ENCODE results near the gene WWC2.

WWC2 gene

DNA sequence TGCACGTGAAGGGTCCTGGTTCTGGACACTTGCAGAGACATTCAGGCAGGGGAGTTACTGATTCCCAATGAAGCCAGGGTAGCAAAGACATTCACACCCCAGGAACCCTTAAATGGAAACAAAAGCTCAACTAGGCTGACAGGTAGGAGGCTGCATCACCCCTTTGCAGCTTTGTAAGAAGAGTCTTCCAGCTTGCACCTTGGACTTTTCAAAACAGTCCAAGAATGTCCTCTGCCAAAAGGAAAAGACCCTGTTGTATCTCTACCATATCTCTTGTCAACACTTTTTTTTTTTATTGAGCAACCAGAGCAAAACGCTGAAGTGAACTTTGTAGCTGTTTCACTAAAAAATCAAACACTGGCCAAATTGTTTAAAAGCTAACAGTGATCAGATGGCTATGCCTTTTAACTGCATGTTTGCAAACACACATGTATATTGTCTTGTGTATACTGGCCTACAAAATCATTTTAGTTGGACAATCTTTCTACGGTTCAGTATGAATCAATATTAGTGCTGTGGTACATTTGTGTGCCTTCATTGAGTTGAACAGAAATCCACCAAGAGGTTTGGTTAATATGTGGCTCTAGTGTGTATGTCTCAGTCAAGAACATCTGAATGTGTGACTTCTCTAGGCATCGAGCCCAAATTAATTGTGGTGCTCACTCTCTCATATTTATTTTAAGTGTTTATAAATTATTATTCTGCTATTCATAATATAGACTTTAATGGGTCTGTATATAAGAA is 18.5 kb upstream of the WWC2 start:
- no peak overlapping the region for H3K27ac ChIP-seq (ENCODE audit: low read depth, low read length)

DNA sequence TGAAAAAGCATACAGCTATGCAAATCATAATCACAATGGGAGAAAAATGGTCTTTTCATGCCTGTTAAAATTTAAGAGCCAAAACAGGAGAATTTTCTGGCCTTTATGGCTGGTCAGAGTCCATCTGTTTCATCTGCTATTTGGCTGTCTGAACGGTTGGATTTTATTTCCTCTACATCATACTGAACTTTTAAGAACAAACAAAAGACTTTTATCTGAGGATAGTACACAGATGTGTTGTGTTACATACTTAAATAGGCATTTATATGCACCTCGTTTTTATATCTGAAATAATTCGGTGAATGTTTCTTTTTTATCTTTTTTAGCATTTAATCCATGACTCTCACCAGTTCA is 18.0 kb upstream of the WWC2 start:
- H3K4me3 ChIP-seq (ENCODE audit: low read depth in 1 of 5, low read length in 5 of 5): no peak overlapping the region
- peak overlapping the region in 1 of 5 donors; percentile 41 for H3K9ac ChIP-seq (ENCODE audit: low read length in 5 of 5)
- H3K27me3 ChIP-seq (ENCODE audit: control insufficient read depth in 5 of 5, insufficient read depth in 4 of 5, low read length in 5 of 5): no peaks in the 10 kb centered on the region
- no peaks in the 10 kb centered on the region for H3K36me3 ChIP-seq (ENCODE audit: control insufficient read depth in 5 of 5, insufficient read depth in 5 of 5, low read length in 5 of 5)
- no peaks in the 10 kb centered on the region for H3K9me3 ChIP-seq (ENCODE audit: control insufficient read depth in 5 of 5, low read length in 5 of 5)
- no peak overlapping the region for H3K27ac ChIP-seq (ENCODE audit: low read depth, low read length)
- peaks cover 0 to 16% (median 12%) of the 10 kb centered on the region in 5 donors for H3K4me1 ChIP-seq (ENCODE audit: control insufficient read depth in 5 of 5, insufficient read depth in 5 of 5, low read length in 5 of 5)

More for the DNA sequence above, 18.5 kb upstream of the WWC2 start:
- Histone ChIP-seq H3K27me3 (ENCODE audit: control insufficient read depth in 5 of 5, insufficient read depth in 4 of 5, low read length in 5 of 5) (no peaks in the 10 kb centered on the region), H3K36me3 (ENCODE audit: control insufficient read depth in 5 of 5, insufficient read depth in 5 of 5, low read length in 5 of 5) (no peaks in the 10 kb centered on the region), H3K9me3 (ENCODE audit: control insufficient read depth in 5 of 5, low read length in 5 of 5) (no peaks in the 10 kb centered on the region), H3K4me1 (ENCODE audit: control insufficient read depth in 5 of 5, insufficient read depth in 5 of 5, low read length in 5 of 5) (peaks cover 0 to 16% (median 12%) of the 10 kb centered on the region in 5 donors), H3K4me3 (ENCODE audit: low read depth in 1 of 5, low read length in 5 of 5) (no peak overlapping the region), H3K9ac (ENCODE audit: low read length in 5 of 5) (peak overlapping the region in 1 of 5 donors; percentile 41)

DNA sequence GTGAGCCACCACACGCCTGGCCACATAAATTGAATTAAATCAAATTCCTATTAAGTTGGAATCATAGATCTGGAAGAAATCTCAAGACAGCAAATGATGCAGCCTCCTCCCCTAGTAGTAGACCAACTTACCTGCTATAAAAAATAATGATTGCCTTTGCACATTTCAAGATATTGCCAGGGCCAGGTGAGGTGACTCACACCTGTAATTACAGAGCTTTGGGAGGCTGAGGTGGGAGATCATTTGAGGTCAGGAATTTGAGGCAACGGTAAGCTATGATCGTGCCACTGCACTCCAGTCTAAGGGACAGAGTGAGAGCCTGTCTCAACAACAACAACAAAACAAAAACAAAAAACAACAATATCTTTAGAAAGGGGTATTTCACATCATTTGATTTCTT is 17.0 kb upstream of the WWC2 start:
- Histone ChIP-seq H3K36me3 (ENCODE audit: control insufficient read depth in 5 of 5, insufficient read depth in 5 of 5, low read length in 5 of 5) (no peaks in the 10 kb centered on the region), H3K27ac (ENCODE audit: low read depth, low read length) (no peak overlapping the region), H3K9ac (ENCODE audit: low read length in 5 of 5) (no peak overlapping the region), H3K4me3 (ENCODE audit: low read depth in 1 of 5, low read length in 5 of 5) (no peak overlapping the region), H3K9me3 (ENCODE audit: control insufficient read depth in 5 of 5, low read length in 5 of 5) (no peaks in the 10 kb centered on the region), H3K4me1 (ENCODE audit: control insufficient read depth in 5 of 5, insufficient read depth in 5 of 5, low read length in 5 of 5) (peaks cover 0 to 16% (median 12%) of the 10 kb centered on the region in 5 donors), H3K27me3 (ENCODE audit: control insufficient read depth in 5 of 5, insufficient read depth in 4 of 5, low read length in 5 of 5) (no peaks in the 10 kb centered on the region)

DNA sequence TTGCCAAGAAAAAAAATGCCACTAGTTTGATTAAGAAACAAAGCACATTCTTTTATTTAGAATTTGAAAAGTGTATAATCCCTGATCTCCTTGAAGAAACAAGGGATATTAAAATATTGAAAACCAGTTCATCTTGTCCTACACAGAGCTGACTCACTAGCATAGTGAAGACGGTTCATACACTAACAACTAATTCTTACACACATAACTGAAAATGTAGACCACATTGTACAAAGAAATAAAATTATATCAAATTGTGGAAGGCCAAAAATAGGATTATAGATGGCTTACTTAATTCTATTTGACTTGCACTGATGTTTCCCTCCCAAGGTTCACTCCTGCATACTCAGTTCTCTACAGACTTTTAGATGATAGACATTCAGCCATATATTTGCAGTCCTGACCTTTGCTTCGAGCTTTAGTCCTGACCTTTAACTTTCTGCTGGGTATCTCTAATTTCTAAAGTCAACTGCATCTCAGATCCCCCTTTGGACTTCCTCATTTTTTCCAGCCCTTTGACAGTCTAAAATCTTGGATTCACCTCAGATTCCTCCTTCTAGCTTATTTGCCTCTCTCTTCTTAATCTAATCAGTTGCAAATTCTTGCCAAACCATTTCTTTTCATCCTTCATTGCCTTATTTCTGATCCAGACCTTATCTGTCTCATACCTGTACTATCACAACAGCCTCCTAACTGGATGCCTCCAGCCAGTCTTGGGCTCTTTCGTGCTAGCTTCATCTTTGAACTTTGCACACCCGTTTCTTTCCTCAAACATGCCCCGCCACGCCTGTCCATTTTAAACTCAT is 4.5 kb upstream of the WWC2 start:
- peak overlapping the region in 1 of 5 donors; percentile 23 for H3K9ac ChIP-seq (ENCODE audit: low read length in 5 of 5)
- no peak overlapping the region for H3K4me3 ChIP-seq (ENCODE audit: low read depth in 1 of 5, low read length in 5 of 5)
- no peaks in the 10 kb centered on the region for H3K27me3 ChIP-seq (ENCODE audit: control insufficient read depth in 5 of 5, insufficient read depth in 4 of 5, low read length in 5 of 5)
- H3K36me3 ChIP-seq (ENCODE audit: control insufficient read depth in 5 of 5, insufficient read depth in 5 of 5, low read length in 5 of 5): no peaks in the 10 kb centered on the region
- peaks cover 1 to 18% (median 9%) of the 10 kb centered on the region in 5 donors for H3K4me1 ChIP-seq (ENCODE audit: control insufficient read depth in 5 of 5, insufficient read depth in 5 of 5, low read length in 5 of 5)
- H3K27ac ChIP-seq (ENCODE audit: low read depth, low read length): no peak overlapping the region
- H3K9me3 ChIP-seq (ENCODE audit: control insufficient read depth in 5 of 5, low read length in 5 of 5): no peaks in the 10 kb centered on the region

DNA sequence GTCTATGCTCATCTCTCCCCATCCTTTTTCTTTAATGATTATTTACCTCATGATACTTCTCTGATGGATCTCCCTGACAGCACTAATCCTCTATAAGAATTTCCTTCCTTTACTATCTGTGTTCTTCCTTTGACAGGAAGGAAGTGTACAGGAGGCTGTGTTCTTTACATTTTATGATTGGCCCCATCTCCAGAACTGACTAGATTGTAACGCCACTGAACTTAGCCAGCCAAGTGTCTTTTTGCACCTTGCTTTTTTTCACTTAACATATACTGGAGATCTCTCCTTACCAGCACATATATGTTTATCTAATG is 3.9 kb upstream of the WWC2 start:
- no peaks in the 10 kb centered on the region for H3K36me3 ChIP-seq (ENCODE audit: control insufficient read depth in 5 of 5, insufficient read depth in 5 of 5, low read length in 5 of 5)
- peak overlapping the region in 1 of 5 donors; percentile 23 for H3K9ac ChIP-seq (ENCODE audit: low read length in 5 of 5)
- H3K9me3 ChIP-seq (ENCODE audit: control insufficient read depth in 5 of 5, low read length in 5 of 5): no peaks in the 10 kb centered on the region
- no peak overlapping the region for H3K27ac ChIP-seq (ENCODE audit: low read depth, low read length)
- H3K4me1 ChIP-seq (ENCODE audit: control insufficient read depth in 5 of 5, insufficient read depth in 5 of 5, low read length in 5 of 5): peaks cover 1 to 24% (median 14%) of the 10 kb centered on the region in 5 donors
- no peaks in the 10 kb centered on the region for H3K27me3 ChIP-seq (ENCODE audit: control insufficient read depth in 5 of 5, insufficient read depth in 4 of 5, low read length in 5 of 5)
- H3K4me3 ChIP-seq (ENCODE audit: low read depth in 1 of 5, low read length in 5 of 5): no peak overlapping the region

DNA sequence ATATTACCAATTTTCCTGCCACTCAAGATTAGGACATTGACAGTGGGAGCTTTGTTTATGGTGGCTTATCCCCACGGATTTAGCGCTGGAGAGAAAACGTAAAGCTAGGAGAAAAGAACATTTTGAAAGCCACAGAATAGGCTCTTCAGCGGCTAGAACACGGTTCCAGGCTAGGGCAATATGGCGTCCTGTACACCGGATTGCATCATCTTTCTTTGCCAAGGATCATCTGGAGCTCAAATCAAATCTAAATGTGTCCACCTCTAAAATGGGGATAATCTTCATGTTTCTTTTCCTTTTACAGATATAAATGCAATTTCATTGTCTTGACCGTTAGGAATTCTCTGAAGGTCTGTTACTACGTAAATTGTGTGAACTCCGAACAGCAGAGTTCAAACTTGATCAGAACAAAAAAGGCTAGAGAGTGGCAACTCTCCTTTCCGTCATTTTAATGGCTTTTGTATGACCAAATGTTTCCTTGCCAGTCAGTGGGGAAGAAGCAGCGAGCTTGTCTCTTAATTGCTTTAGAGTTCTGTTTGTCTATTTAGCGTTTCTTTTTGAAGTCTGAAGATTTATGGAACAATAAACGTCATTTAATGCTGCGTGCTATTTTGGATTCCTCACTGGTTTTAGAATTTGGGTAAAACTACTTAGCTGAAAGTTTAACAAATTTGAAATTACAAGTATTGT is 2.6 kb upstream of the WWC2 start:
- Histone ChIP-seq H3K27ac (ENCODE audit: low read depth, low read length) (no peak overlapping the region), H3K9me3 (ENCODE audit: control insufficient read depth in 5 of 5, low read length in 5 of 5) (no peaks in the 10 kb centered on the region), H3K27me3 (ENCODE audit: control insufficient read depth in 5 of 5, insufficient read depth in 4 of 5, low read length in 5 of 5) (no peaks in the 10 kb centered on the region), H3K4me3 (ENCODE audit: low read depth in 1 of 5, low read length in 5 of 5) (no peak overlapping the region), H3K4me1 (ENCODE audit: control insufficient read depth in 5 of 5, insufficient read depth in 5 of 5, low read length in 5 of 5) (peaks cover 1 to 35% (median 24%) of the 10 kb centered on the region in 5 donors), H3K36me3 (ENCODE audit: control insufficient read depth in 5 of 5, insufficient read depth in 5 of 5, low read length in 5 of 5) (no peaks in the 10 kb centered on the region), H3K9ac (ENCODE audit: low read length in 5 of 5) (no peak overlapping the region)

DNA sequence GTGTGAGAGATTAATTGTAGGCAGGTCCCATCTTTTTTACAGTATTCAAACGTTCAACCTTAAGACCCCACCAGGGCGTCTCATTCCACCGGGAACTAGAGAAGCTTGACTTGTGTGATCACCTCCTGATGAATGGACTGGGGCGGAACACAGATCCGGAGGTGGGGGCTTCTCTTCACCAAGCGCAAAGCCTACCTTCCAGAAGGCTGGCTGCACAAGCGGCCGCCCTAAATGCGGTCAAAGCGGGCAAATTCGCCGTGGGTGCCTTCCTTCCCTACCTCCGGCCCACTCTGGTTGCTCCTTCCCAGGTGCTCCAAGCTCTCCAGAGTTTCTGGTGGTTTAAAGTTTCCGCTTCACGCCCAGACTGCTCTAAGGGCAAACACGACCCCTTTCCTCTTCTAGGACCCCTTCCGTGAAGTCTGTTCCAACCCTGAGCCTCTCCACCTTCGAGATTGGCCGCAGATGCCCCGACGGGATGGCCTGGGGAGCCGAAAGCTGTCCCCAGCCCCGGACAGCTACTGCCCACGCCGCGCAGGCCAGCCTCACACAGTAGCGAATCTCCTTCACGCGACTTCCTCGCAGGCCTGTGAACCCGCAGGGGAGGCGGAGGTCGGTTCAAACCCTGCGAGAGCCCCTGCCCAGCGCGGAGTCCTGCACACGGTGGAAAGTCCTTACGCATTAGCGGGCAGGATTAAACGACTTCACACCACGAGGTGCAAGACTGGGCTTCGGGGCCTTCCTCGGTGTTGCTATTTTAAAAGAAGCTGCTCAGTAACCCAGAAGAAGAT is 1.6 kb upstream of the WWC2 start:
- H3K9ac ChIP-seq (ENCODE audit: low read length in 5 of 5): peak overlapping the region; percentile 16 to 92 (median 90)
- H3K27ac ChIP-seq (ENCODE audit: low read depth, low read length): peak overlapping the region; percentile 97
- H3K36me3 ChIP-seq (ENCODE audit: control insufficient read depth in 5 of 5, insufficient read depth in 5 of 5, low read length in 5 of 5): no peaks in the 10 kb centered on the region
- peaks cover 1 to 39% (median 30%) of the 10 kb centered on the region in 5 donors for H3K4me1 ChIP-seq (ENCODE audit: control insufficient read depth in 5 of 5, insufficient read depth in 5 of 5, low read length in 5 of 5)
- H3K27me3 ChIP-seq (ENCODE audit: control insufficient read depth in 5 of 5, insufficient read depth in 4 of 5, low read length in 5 of 5): no peaks in the 10 kb centered on the region
- H3K4me3 ChIP-seq (ENCODE audit: low read depth in 1 of 5, low read length in 5 of 5): peak overlapping the region; percentile 52 to 90 (median 83)
- no peaks in the 10 kb centered on the region for H3K9me3 ChIP-seq (ENCODE audit: control insufficient read depth in 5 of 5, low read length in 5 of 5)

DNA sequence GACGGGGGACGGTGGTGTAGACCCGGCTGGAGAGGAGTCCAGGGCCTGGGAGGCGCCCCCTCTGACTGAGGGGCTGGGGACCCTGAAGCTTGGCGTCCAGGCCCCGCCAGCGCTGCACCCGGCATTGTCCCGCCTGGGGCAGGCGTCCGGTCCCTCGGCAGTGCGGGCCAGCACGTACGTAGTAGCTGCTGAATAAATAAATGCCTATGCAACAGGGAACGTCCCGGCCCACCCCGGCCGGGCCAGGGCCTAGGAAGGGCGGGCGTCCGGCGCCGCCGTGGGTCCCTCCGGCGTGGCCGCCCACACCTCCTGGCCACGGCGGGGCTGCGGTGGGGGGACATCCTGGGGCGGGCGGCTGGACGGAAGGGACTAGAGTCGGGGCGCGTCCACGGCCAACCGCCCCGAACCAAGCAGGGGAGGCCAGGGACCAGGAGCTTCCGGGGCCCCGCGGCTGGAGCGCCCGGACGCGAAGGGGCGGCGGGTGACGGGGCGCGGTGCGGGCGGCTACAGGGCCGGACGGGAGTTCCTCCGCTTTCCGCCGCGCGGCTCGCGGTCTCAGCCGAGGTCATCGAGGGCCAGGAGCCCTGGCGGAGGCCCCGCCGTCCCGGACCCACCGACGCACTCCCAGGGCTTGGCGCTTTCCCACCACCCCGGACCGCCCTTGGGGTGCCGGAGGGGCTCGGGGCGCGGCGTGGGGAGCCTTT is 886 bp upstream of the WWC2 start:
- H3K27ac ChIP-seq (ENCODE audit: low read depth, low read length): peak overlapping the region; percentile 97

More for the DNA sequence above, 886 bp upstream of the WWC2 start:
- Histone ChIP-seq H3K36me3 (ENCODE audit: control insufficient read depth in 5 of 5, insufficient read depth in 5 of 5, low read length in 5 of 5) (no peaks in the 10 kb centered on the region), H3K9me3 (ENCODE audit: control insufficient read depth in 5 of 5, low read length in 5 of 5) (no peaks in the 10 kb centered on the region), H3K27me3 (ENCODE audit: control insufficient read depth in 5 of 5, insufficient read depth in 4 of 5, low read length in 5 of 5) (no peaks in the 10 kb centered on the region), H3K4me3 (ENCODE audit: low read depth in 1 of 5, low read length in 5 of 5) (peak overlapping the region; percentile 65 to 90 (median 83)), H3K9ac (ENCODE audit: low read length in 5 of 5) (peak overlapping the region; percentile 16 to 92 (median 90)), H3K4me1 (ENCODE audit: control insufficient read depth in 5 of 5, insufficient read depth in 5 of 5, low read length in 5 of 5) (peaks cover 1 to 42% (median 30%) of the 10 kb centered on the region in 5 donors)

Measured in subcutaneous abdominal adipose tissue (tissue), 5 donors.